ENCODE measurements around the gene HSPBAP1.
"Not testable (repeated sequence)": the region's sequence is repeated elsewhere in the genome, so short reads cannot be mapped to it uniquely, and the experiment has no call there.

HSPBAP1 gene

DNA sequence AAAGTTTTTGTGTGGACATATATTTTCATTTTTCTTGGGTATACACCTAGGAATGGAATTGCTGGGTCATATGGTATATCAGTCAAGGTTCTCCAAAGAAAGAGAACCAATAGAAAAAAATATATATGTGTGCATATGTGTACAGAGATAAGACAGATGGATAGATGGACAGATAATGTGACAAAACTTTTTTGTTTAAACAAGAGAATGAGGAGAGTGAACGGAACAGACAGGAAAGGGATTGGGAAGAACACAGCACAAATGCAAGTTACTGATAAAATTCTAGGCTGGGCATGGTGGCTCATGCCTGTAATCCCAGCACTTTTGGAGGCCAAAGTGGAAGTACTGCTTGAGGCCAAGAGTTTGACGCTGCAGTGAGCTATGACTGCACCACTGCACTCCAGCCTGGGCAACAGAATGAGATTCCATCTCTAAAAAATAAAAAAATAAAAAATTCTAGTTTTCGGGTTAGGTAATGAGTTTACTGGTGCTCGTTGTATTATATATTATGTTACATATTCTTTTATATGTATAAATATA is 50.0 kb downstream of the HSPBAP1 start:
- Histone ChIP-seq H3K9ac (ENCODE audit: low read depth in 1 of 2, low read length in 2 of 2) (no peak overlapping the region), H3K27me3 (ENCODE audit: control insufficient read depth in 2 of 2, insufficient read depth in 2 of 2, low read length in 2 of 2) (no peaks in the 10 kb centered on the region), H3K27ac (ENCODE audit: low read depth in 2 of 2, low read length in 2 of 2) (no peak overlapping the region), H3K4me1 (ENCODE audit: control insufficient read depth in 2 of 2, insufficient read depth in 2 of 2, low read length in 2 of 2) (no peaks in the 10 kb centered on the region), H3K36me3 (ENCODE audit: control insufficient read depth in 2 of 2, insufficient read depth in 2 of 2, low read length in 2 of 2) (peaks cover 7 to 16% of the 10 kb centered on the region in 2 donors), H3K9me3 (ENCODE audit: control insufficient read depth in 2 of 2, low read length in 2 of 2) (no peaks in the 10 kb centered on the region), H3K4me3 (ENCODE audit: low read length in 2 of 2) (no peak overlapping the region)

DNA sequence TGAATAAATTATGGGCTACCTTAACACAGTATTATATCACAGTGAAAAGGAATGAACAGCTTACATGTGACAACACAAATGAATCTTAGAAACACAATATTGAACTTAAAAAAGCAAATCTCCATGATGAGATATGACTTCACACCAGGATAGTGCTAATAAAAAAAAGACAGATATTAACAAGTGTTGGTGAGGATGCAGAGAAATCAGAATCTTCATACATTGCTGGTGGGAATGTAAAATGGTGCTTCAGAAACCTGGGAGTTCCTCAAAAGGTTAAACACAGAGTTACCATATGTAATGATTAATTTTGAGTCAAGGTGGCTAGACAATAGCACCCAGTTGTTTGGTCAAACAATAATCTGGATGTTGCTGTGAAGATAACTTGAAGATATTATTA is 51.4 kb downstream of the HSPBAP1 start:
- Histone ChIP-seq H3K4me1 (ENCODE audit: control insufficient read depth in 2 of 2, insufficient read depth in 2 of 2, low read length in 2 of 2) (no peaks in the 10 kb centered on the region), H3K4me3 (ENCODE audit: low read length in 2 of 2) (no peak overlapping the region), H3K27ac (ENCODE audit: low read depth in 2 of 2, low read length in 2 of 2) (no peak overlapping the region), H3K27me3 (ENCODE audit: control insufficient read depth in 2 of 2, insufficient read depth in 2 of 2, low read length in 2 of 2) (no peaks in the 10 kb centered on the region), H3K9me3 (ENCODE audit: control insufficient read depth in 2 of 2, low read length in 2 of 2) (no peaks in the 10 kb centered on the region), H3K9ac (ENCODE audit: low read depth in 1 of 2, low read length in 2 of 2) (no peak overlapping the region), H3K36me3 (ENCODE audit: control insufficient read depth in 2 of 2, insufficient read depth in 2 of 2, low read length in 2 of 2) (peaks cover 7 to 16% of the 10 kb centered on the region in 2 donors)

GRCh38 chr3:122739172-122739571 is 54.5 kb downstream of the HSPBAP1 start:
- H3K4me3 ChIP-seq (ENCODE audit: low read length in 2 of 2): no peak overlapping the region
- H3K9ac ChIP-seq (ENCODE audit: low read depth in 1 of 2, low read length in 2 of 2): no peak overlapping the region
- H3K27ac ChIP-seq (ENCODE audit: low read depth in 2 of 2, low read length in 2 of 2): no peak overlapping the region
- no peaks in the 10 kb centered on the region for H3K9me3 ChIP-seq (ENCODE audit: control insufficient read depth in 2 of 2, low read length in 2 of 2)
- H3K27me3 ChIP-seq (ENCODE audit: control insufficient read depth in 2 of 2, insufficient read depth in 2 of 2, low read length in 2 of 2): no peaks in the 10 kb centered on the region
- H3K4me1 ChIP-seq (ENCODE audit: control insufficient read depth in 2 of 2, insufficient read depth in 2 of 2, low read length in 2 of 2): no peaks in the 10 kb centered on the region
- H3K36me3 ChIP-seq (ENCODE audit: control insufficient read depth in 2 of 2, insufficient read depth in 2 of 2, low read length in 2 of 2): peaks cover 7 to 16% of the 10 kb centered on the region in 2 donors

- not testable (repeated sequence) for H3K4me1 ChIP-seq (ENCODE audit: control insufficient read depth in 2 of 2, insufficient read depth in 2 of 2, low read length in 2 of 2); H3K27me3 ChIP-seq (ENCODE audit: control insufficient read depth in 2 of 2, insufficient read depth in 2 of 2, low read length in 2 of 2); H3K36me3 ChIP-seq (ENCODE audit: control insufficient read depth in 2 of 2, insufficient read depth in 2 of 2, low read length in 2 of 2); H3K9me3 ChIP-seq (ENCODE audit: control insufficient read depth in 2 of 2, low read length in 2 of 2); H3K9ac ChIP-seq (ENCODE audit: low read depth in 1 of 2, low read length in 2 of 2); H3K4me3 ChIP-seq (ENCODE audit: low read length in 2 of 2); H3K27ac ChIP-seq (ENCODE audit: low read depth in 2 of 2, low read length in 2 of 2)
Observed at GRCh38 chr3:122732682-122733525, 60.7 kb downstream of the HSPBAP1 start.

DNA sequence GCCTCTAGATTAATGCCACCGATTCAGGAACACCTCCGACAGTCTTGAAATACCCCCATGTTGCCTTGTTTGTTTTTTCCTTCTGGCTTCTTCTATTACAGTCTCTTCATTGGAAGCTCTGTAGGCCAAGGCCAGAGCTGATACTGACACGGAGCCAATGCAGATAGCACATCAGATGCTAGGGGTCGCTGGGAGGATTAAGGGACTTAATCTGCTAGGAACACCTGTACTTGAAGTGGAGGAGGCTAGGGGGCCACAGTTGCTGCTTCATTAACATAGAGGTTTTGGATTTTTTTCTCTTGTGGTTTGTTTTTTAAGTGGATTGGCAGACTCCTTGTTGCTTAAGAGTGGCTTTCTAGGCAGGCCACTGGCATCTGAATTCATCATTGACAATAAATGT is 63.4 kb downstream of the HSPBAP1 start:
- Histone ChIP-seq H3K9ac (ENCODE audit: low read depth in 1 of 2, low read length in 2 of 2) (no peak overlapping the region), H3K9me3 (ENCODE audit: control insufficient read depth in 2 of 2, low read length in 2 of 2) (no peaks in the 10 kb centered on the region), H3K27me3 (ENCODE audit: control insufficient read depth in 2 of 2, insufficient read depth in 2 of 2, low read length in 2 of 2) (no peaks in the 10 kb centered on the region), H3K4me3 (ENCODE audit: low read length in 2 of 2) (no peak overlapping the region), H3K4me1 (ENCODE audit: control insufficient read depth in 2 of 2, insufficient read depth in 2 of 2, low read length in 2 of 2) (no peaks in the 10 kb centered on the region), H3K36me3 (ENCODE audit: control insufficient read depth in 2 of 2, insufficient read depth in 2 of 2, low read length in 2 of 2) (peaks cover 5 to 14% of the 10 kb centered on the region in 2 donors), H3K27ac (ENCODE audit: low read depth in 2 of 2, low read length in 2 of 2) (no peak overlapping the region)

- Histone ChIP-seq H3K36me3 (ENCODE audit: control insufficient read depth in 2 of 2, insufficient read depth in 2 of 2, low read length in 2 of 2) (peaks cover 5 to 14% of the 10 kb centered on the region in 2 donors), H3K4me3 (ENCODE audit: low read length in 2 of 2) (no peak overlapping the region), H3K27me3 (ENCODE audit: control insufficient read depth in 2 of 2, insufficient read depth in 2 of 2, low read length in 2 of 2) (no peaks in the 10 kb centered on the region), H3K9me3 (ENCODE audit: control insufficient read depth in 2 of 2, low read length in 2 of 2) (no peaks in the 10 kb centered on the region), H3K9ac (ENCODE audit: low read depth in 1 of 2, low read length in 2 of 2) (no peak overlapping the region), H3K4me1 (ENCODE audit: control insufficient read depth in 2 of 2, insufficient read depth in 2 of 2, low read length in 2 of 2) (no peaks in the 10 kb centered on the region), H3K27ac (ENCODE audit: low read depth in 2 of 2, low read length in 2 of 2) (no peak overlapping the region)
Observed at GRCh38 chr3:122728756-122729514, 64.7 kb downstream of the HSPBAP1 start.

DNA sequence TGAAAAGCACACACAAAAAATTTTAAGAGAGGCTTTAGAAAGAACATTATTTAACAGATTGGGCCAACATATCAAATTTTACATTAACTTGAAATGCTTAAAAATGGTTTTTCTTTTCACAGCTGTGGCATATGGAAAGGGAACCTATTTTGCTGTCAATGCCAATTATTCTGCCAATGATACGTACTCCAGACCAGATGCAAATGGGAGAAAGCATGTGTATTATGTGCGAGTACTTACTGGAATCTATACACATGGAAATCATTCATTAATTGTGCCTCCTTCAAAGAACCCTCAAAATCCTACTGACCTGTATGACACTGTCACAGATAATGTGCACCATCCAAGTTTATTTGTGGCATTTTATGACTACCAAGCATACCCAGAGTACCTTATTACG is 65.4 kb downstream of the HSPBAP1 start:
- Histone ChIP-seq H3K4me1 (ENCODE audit: control insufficient read depth in 2 of 2, insufficient read depth in 2 of 2, low read length in 2 of 2) (no peaks in the 10 kb centered on the region), H3K27me3 (ENCODE audit: control insufficient read depth in 2 of 2, insufficient read depth in 2 of 2, low read length in 2 of 2) (no peaks in the 10 kb centered on the region), H3K9ac (ENCODE audit: low read depth in 1 of 2, low read length in 2 of 2) (no peak overlapping the region), H3K27ac (ENCODE audit: low read depth in 2 of 2, low read length in 2 of 2) (no peak overlapping the region), H3K9me3 (ENCODE audit: control insufficient read depth in 2 of 2, low read length in 2 of 2) (no peaks in the 10 kb centered on the region), H3K36me3 (ENCODE audit: control insufficient read depth in 2 of 2, insufficient read depth in 2 of 2, low read length in 2 of 2) (peaks cover 5 to 14% of the 10 kb centered on the region in 2 donors), H3K4me3 (ENCODE audit: low read length in 2 of 2) (no peak overlapping the region)

DNA sequence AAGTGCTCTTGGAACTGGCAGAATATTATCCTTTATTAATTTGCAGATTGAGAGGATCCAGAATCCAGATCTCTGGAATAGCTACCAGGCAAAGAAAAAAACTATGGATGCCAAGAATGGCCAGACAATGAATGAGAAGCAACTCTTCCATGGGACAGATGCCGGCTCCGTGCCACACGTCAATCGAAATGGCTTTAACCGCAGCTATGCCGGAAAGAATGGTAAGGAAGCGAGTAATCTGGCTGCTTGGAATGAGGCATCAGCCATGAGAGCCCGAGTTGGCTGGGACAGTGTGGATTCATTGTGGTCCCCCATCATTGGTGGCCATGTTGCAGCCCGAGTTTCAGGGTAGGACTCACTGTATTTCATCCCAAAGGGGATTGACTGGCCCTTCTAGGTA is 65.9 kb downstream of the HSPBAP1 start:
- Histone ChIP-seq H3K9ac (ENCODE audit: low read depth in 1 of 2, low read length in 2 of 2) (no peak overlapping the region), H3K4me3 (ENCODE audit: low read length in 2 of 2) (no peak overlapping the region), H3K27me3 (ENCODE audit: control insufficient read depth in 2 of 2, insufficient read depth in 2 of 2, low read length in 2 of 2) (no peaks in the 10 kb centered on the region), H3K27ac (ENCODE audit: low read depth in 2 of 2, low read length in 2 of 2) (no peak overlapping the region), H3K36me3 (ENCODE audit: control insufficient read depth in 2 of 2, insufficient read depth in 2 of 2, low read length in 2 of 2) (peaks cover 5 to 14% of the 10 kb centered on the region in 2 donors), H3K4me1 (ENCODE audit: control insufficient read depth in 2 of 2, insufficient read depth in 2 of 2, low read length in 2 of 2) (no peaks in the 10 kb centered on the region), H3K9me3 (ENCODE audit: control insufficient read depth in 2 of 2, low read length in 2 of 2) (no peaks in the 10 kb centered on the region)

DNA sequence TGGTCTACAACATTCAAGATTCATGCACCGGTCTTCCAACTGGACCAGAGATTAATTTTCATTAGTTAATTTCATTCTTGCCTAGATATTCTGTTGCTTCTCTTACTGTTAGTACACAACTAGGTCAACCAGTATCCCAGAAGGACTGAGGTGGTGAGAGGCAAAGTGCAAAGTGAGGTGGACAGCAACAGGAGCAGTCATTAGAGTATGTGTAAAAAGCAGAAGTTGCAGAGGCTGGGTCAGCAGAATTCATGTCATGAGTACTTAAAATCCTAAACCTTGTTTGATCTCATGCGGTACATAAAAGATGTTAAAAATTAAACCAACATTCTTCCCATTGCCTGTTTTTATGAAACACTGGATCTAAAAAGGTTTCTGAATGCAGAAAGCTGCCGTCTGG is 66.3 kb downstream of the HSPBAP1 start:
- H3K9me3 ChIP-seq (ENCODE audit: control insufficient read depth in 2 of 2, low read length in 2 of 2): no peaks in the 10 kb centered on the region
- H3K9ac ChIP-seq (ENCODE audit: low read depth in 1 of 2, low read length in 2 of 2): no peak overlapping the region
- no peak overlapping the region for H3K4me3 ChIP-seq (ENCODE audit: low read length in 2 of 2)
- H3K4me1 ChIP-seq (ENCODE audit: control insufficient read depth in 2 of 2, insufficient read depth in 2 of 2, low read length in 2 of 2): no peaks in the 10 kb centered on the region
- H3K27ac ChIP-seq (ENCODE audit: low read depth in 2 of 2, low read length in 2 of 2): no peak overlapping the region
- H3K27me3 ChIP-seq (ENCODE audit: control insufficient read depth in 2 of 2, insufficient read depth in 2 of 2, low read length in 2 of 2): no peaks in the 10 kb centered on the region
- H3K36me3 ChIP-seq (ENCODE audit: control insufficient read depth in 2 of 2, insufficient read depth in 2 of 2, low read length in 2 of 2): peaks cover 5 to 15% of the 10 kb centered on the region in 2 donors

DNA sequence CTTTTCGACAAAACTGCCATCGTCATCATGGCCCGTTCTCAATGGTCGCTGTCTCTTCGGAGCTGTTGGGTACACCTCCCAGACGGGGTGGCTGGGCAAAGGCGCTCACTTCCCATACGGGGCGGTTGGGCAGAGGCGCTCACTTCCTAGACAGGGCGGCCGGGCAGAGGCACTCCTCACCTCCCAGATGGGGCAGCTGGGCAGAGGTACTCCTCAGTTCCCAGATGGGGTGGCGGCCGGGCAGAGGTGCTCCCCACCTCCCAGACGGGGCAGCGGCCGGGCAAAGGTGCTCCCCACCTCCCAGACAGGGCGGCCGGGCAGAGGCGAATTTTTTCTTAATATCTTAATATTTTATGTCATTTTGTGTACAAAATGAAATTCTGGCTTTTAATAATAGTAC is 68.5 kb downstream of the HSPBAP1 start:
- Histone ChIP-seq H3K9me3 (ENCODE audit: control insufficient read depth in 2 of 2, low read length in 2 of 2) (no peaks in the 10 kb centered on the region), H3K4me3 (ENCODE audit: low read length in 2 of 2) (no peak overlapping the region), H3K36me3 (ENCODE audit: control insufficient read depth in 2 of 2, insufficient read depth in 2 of 2, low read length in 2 of 2) (peaks cover 10 to 27% of the 10 kb centered on the region in 2 donors), H3K4me1 (ENCODE audit: control insufficient read depth in 2 of 2, insufficient read depth in 2 of 2, low read length in 2 of 2) (no peaks in the 10 kb centered on the region), H3K9ac (ENCODE audit: low read depth in 1 of 2, low read length in 2 of 2) (no peak overlapping the region), H3K27me3 (ENCODE audit: control insufficient read depth in 2 of 2, insufficient read depth in 2 of 2, low read length in 2 of 2) (no peaks in the 10 kb centered on the region), H3K27ac (ENCODE audit: low read depth in 2 of 2, low read length in 2 of 2) (no peak overlapping the region)
